ENCODE data around the gene CASK. TPM values are rescaled to one million over a fixed set of nuclear protein-coding genes. Genes with fewer than 3 reads are reported as not detected.

CASK gene
- total and polyA plus RNA-seq, 2 of the 13 experiments (the other 11 are each of a cell fraction or from before 2014, with no cell fraction given), result 14.5 to 16.0 TPM

DNA sequence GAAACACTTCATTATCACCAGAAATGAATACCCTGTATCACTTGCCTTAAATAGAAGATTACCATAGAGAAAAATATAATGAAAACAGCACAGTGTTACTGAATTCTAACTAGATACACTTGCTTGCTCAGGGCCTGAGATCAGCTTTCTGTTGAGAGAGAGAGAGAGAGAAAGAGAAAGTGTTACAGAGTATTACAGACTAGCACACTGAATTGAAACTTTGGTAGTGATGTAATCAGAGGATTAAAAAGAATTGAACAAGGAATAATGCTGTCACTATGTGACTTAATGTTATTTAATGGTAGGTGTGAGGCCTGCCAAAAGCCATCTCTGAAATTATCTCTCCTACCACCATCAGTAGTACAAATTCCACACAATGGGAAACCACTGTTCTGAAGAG lies 35.5 kb upstream of the CASK start:
- CTCF ChIA-PET (ENCODE audit: low intra/inter-chr PET ratio, low total read pairs), result no interaction called here
- H3K9me3 ChIP-seq (ENCODE audit: low read length), result no peaks in the 10 kb centered on the region
- ATAC-seq (no peak), FAIRE-seq (no peak), DNase-seq (ENCODE audit: low spot score) (no peak)
- H3K4me2 ChIP-seq (ENCODE audit: low read depth, low read length), result no peak overlapping the region
- no peak overlapping the region for H3K4me3 ChIP-seq (replicated peaks in 1 of 3; ENCODE audit: insufficient read depth in 1 of 3, low read depth in 2 of 3, low read length in 3 of 3)
- in situ Hi-C loops (cut with HindIII; ENCODE audit: extremely low pct_ligation_motif_present, low pct_unique_long_range_greater_than_20kb), result no loop called here
- TF ChIP-seq GFI1 (CRISPR knock-in tag; IDR thresholded peaks at IDR 0.05; ENCODE audit: borderline replicate concordance), result no peak
- TF ChIP-seq RAD51 (IDR thresholded peaks at IDR 0.05; ENCODE audit: borderline replicate concordance), result no peak
- no peak for TF ChIP-seq MLLT10 (CRISPR knock-in tag; IDR thresholded peaks at IDR 0.05)
- H4K20me1 ChIP-seq (ENCODE audit: insufficient read depth, low read length), result no peaks in the 10 kb centered on the region
- H3K4me1 ChIP-seq (ENCODE audit: insufficient read depth, low read length), result peaks cover 5% of the 10 kb centered on the region; the same call in 1 of the 2 replicates
- no peak overlapping the region for H3K9ac ChIP-seq (ENCODE audit: insufficient read depth, low read depth, low read length)
- no peaks in the 10 kb centered on the region for H3K36me3 ChIP-seq (replicated peaks in 1 of 2; ENCODE audit: control insufficient read depth in 1 of 2, insufficient read depth in 2 of 2, low read length in 2 of 2)
- intact Hi-C loops (cut with micrococcal nuclease; ENCODE audit: unreplicated experiment), result no loop called here
- POLR2A ChIA-PET, result no interaction called here
- BruUV-seq (replicated peaks), result no TSS peak
- H3K79me2 ChIP-seq (ENCODE audit: insufficient read depth, low read length), result no peaks in the 10 kb centered on the region
- H3K27me3 ChIP-seq (ENCODE audit: control insufficient read depth in 1 of 2, insufficient read depth in 2 of 2, low read length in 2 of 2), result no peaks in the 10 kb centered on the region
- no peak overlapping the region for H2AFZ ChIP-seq (ENCODE audit: low read length)
- H3K27ac ChIP-seq (ENCODE audit: extremely low read length, insufficient read depth, low read length), result no peak overlapping the region

DNA sequence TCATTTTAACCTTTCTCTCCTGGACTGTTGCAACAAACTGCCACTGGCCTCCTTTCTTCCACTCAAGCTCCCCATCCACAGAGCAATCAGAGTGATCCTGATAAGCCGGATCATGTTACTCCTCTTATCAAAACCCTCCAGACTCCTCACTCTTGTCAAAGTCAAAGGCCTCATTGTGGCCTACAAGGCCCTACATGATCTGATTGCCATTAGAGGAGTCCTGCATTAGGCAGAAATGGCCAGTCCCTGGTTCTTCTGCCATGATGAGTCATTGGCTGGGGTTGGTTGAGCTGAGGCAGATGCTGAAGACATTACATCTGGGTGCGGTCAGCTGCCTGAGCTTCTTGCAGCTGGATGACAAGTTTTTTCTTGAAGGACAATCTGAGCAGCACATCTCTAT lies 32.7 kb upstream of the CASK start:
- Histone ChIP-seq H2AFZ (ENCODE audit: low read length) (no peak overlapping the region), H3K79me2 (ENCODE audit: insufficient read depth, low read length) (no peaks in the 10 kb centered on the region), H3K9me3 (ENCODE audit: low read length) (no peaks in the 10 kb centered on the region), H3K9ac (ENCODE audit: insufficient read depth, low read depth, low read length) (no peak overlapping the region), H3K27ac (ENCODE audit: extremely low read length, insufficient read depth, low read length) (no peak overlapping the region), H3K4me3 (replicated peaks in 1 of 3; ENCODE audit: insufficient read depth in 1 of 3, low read depth in 2 of 3, low read length in 3 of 3) (no peak overlapping the region), H3K4me1 (ENCODE audit: insufficient read depth, low read length) (no peaks in the 10 kb centered on the region), H4K20me1 (ENCODE audit: insufficient read depth, low read length) (no peaks in the 10 kb centered on the region), H3K27me3 (ENCODE audit: control insufficient read depth in 1 of 2, insufficient read depth in 2 of 2, low read length in 2 of 2) (no peaks in the 10 kb centered on the region), H3K36me3 (replicated peaks in 1 of 2; ENCODE audit: control insufficient read depth in 1 of 2, insufficient read depth in 2 of 2, low read length in 2 of 2) (no peaks in the 10 kb centered on the region), H3K4me2 (ENCODE audit: low read depth, low read length) (no peak overlapping the region)
- DNase-seq (ENCODE audit: low spot score) (no peak), ATAC-seq (no peak), FAIRE-seq (no peak)
- intact Hi-C loops (cut with micrococcal nuclease; ENCODE audit: unreplicated experiment), result no loop called here
- BruUV-seq (replicated peaks), result no TSS peak
- ChIA-PET POLR2A (no interaction called here), CTCF (ENCODE audit: low intra/inter-chr PET ratio, low total read pairs) (no interaction called here)
- in situ Hi-C loops (cut with HindIII; ENCODE audit: extremely low pct_ligation_motif_present, low pct_unique_long_range_greater_than_20kb), result no loop called here
- WGBS (ENCODE audit: low lambda C conversion rate), result 6% methylated on average over 1 of the region's 2 CpGs
- no peak for TF ChIP-seq NAIF1 (CRISPR knock-in tag; IDR thresholded peaks at IDR 0.05; ENCODE audit: borderline replicate concordance)
- TF ChIP-seq AKAP8 (CRISPR knock-in tag; IDR thresholded peaks at IDR 0.05), result no peak
- TF ChIP-seq, protein P1, sequence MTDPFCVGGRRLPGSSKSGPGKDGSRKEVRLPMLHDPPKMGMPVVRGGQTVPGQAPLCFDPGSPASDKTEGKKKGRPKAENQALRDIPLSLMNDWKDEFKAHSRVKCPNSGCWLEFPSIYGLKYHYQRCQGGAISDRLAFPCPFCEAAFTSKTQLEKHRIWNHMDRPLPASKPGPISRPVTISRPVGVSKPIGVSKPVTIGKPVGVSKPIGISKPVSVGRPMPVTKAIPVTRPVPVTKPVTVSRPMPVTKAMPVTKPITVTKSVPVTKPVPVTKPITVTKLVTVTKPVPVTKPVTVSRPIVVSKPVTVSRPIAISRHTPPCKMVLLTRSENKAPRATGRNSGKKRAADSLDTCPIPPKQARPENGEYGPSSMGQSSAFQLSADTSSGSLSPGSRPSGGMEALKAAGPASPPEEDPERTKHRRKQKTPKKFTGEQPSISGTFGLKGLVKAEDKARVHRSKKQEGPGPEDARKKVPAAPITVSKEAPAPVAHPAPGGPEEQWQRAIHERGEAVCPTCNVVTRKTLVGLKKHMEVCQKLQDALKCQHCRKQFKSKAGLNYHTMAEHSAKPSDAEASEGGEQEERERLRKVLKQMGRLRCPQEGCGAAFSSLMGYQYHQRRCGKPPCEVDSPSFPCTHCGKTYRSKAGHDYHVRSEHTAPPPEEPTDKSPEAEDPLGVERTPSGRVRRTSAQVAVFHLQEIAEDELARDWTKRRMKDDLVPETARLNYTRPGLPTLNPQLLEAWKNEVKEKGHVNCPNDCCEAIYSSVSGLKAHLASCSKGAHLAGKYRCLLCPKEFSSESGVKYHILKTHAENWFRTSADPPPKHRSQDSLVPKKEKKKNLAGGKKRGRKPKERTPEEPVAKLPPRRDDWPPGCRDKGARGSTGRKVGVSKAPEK (CRISPR knock-in tag; IDR thresholded peaks at IDR 0.05; ENCODE audit: borderline replicate concordance), result no peak
- TF ChIP-seq, protein P2, sequence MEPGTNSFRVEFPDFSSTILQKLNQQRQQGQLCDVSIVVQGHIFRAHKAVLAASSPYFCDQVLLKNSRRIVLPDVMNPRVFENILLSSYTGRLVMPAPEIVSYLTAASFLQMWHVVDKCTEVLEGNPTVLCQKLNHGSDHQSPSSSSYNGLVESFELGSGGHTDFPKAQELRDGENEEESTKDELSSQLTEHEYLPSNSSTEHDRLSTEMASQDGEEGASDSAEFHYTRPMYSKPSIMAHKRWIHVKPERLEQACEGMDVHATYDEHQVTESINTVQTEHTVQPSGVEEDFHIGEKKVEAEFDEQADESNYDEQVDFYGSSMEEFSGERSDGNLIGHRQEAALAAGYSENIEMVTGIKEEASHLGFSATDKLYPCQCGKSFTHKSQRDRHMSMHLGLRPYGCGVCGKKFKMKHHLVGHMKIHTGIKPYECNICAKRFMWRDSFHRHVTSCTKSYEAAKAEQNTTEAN (CRISPR knock-in tag; conservative IDR thresholded peaks at IDR 0.05), result no peak
- TF ChIP-seq, protein P3, sequence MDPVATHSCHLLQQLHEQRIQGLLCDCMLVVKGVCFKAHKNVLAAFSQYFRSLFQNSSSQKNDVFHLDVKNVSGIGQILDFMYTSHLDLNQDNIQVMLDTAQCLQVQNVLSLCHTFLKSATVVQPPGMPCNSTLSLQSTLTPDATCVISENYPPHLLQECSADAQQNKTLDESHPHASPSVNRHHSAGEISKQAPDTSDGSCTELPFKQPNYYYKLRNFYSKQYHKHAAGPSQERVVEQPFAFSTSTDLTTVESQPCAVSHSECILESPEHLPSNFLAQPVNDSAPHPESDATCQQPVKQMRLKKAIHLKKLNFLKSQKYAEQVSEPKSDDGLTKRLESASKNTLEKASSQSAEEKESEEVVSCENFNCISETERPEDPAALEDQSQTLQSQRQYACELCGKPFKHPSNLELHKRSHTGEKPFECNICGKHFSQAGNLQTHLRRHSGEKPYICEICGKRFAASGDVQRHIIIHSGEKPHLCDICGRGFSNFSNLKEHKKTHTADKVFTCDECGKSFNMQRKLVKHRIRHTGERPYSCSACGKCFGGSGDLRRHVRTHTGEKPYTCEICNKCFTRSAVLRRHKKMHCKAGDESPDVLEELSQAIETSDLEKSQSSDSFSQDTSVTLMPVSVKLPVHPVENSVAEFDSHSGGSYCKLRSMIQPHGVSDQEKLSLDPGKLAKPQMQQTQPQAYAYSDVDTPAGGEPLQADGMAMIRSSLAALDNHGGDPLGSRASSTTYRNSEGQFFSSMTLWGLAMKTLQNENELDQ (CRISPR knock-in tag; IDR thresholded peaks at IDR 0.05; ENCODE audit: borderline replicate concordance), result no peak
- TF ChIP-seq ATF1 (CRISPR knock-in tag; IDR thresholded peaks at IDR 0.05), result no peak
- no peak for TF ChIP-seq ZNF556 (CRISPR knock-in tag; IDR thresholded peaks at IDR 0.05; ENCODE audit: borderline replicate concordance)
- no peak for TF ChIP-seq WIZ (CRISPR knock-in tag; IDR thresholded peaks at IDR 0.05)
- TF ChIP-seq ARNT (IDR thresholded peaks at IDR 0.05), result no peak
- TF ChIP-seq ZNF160 (CRISPR knock-in tag; IDR thresholded peaks at IDR 0.05), result no peak
- no peak for TF ChIP-seq ZNF749 (CRISPR knock-in tag; IDR thresholded peaks at IDR 0.05; ENCODE audit: borderline replicate concordance)

Measured in HepG2 (cell line).